ENCODE data around the gene CIAO2A. TPM values are rescaled to one million over a fixed set of nuclear protein-coding genes. Genes with fewer than 3 reads are reported as not detected.

Gene CIAO2A
- total RNA-seq, 4 donors from 2014 or later = 40.3 to 162 (median 55.5) TPM

DNA sequence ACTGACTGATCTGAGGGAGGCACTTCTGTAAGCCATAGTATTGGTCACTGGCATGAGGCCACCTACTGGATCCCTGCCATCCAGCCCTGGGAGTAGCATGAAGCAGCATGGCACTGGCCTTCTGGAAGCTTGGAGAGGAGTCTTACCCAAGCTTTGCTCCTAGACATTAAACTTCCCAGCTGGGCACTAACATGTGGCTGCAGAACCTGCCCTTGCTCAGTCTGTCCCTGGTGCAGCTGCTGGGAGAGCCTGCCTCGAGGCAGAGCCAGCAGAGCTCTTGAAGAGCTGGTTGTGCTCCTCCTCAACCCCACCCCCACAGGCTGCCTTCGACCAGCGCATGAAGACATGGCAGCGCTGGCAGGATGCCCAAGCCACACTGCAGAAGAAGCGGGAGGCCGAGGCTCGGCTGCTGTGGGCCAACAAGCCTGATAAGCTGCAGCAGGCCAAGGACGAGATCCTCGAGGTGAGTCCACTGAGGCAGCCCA, 40.7 kb upstream of the CIAO2A start:
- TF ChIP-seq, protein P1, sequence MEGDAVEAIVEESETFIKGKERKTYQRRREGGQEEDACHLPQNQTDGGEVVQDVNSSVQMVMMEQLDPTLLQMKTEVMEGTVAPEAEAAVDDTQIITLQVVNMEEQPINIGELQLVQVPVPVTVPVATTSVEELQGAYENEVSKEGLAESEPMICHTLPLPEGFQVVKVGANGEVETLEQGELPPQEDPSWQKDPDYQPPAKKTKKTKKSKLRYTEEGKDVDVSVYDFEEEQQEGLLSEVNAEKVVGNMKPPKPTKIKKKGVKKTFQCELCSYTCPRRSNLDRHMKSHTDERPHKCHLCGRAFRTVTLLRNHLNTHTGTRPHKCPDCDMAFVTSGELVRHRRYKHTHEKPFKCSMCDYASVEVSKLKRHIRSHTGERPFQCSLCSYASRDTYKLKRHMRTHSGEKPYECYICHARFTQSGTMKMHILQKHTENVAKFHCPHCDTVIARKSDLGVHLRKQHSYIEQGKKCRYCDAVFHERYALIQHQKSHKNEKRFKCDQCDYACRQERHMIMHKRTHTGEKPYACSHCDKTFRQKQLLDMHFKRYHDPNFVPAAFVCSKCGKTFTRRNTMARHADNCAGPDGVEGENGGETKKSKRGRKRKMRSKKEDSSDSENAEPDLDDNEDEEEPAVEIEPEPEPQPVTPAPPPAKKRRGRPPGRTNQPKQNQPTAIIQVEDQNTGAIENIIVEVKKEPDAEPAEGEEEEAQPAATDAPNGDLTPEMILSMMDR (IDR thresholded peaks at IDR 0.05; ENCODE audit: low read depth) = no peak

DNA sequence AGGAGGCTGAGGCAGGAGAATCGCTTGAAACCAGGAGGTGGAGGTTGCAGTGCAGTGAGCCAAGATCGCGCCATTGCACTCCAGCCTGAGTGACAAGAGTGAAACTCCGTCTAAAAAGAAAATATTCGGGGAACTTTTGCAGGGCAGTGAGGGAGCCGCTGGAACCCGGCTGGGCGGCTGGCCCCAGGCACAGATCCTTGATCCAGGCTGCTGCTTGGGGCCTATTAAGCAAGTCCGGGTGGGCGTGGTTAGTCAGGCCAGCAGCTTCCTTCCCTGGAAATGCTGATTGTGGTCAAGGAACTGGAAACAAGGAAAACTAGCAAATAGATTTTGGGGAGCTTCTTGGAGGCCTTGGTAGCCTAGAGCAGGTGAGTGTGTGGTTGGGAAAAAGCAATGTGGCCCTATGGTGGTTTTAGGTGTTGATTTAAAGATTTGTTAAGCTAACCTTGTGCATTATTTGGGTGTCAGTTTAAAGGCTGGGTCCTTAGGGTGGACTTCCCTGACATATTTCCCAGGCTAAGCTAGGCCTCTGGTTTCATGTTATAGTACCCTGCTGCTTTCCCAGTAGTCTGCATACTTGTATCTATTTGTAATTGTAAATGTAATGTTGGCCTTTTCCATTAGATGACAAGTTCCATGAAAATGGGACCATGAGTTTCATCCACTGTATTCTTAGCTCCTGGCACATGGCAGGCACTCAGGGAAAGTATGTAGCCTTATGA, 40.1 kb upstream of the CIAO2A start:
- TF ChIP-seq, protein P1 (IDR thresholded peaks at IDR 0.05; ENCODE audit: low read depth) = no peak

DNA sequence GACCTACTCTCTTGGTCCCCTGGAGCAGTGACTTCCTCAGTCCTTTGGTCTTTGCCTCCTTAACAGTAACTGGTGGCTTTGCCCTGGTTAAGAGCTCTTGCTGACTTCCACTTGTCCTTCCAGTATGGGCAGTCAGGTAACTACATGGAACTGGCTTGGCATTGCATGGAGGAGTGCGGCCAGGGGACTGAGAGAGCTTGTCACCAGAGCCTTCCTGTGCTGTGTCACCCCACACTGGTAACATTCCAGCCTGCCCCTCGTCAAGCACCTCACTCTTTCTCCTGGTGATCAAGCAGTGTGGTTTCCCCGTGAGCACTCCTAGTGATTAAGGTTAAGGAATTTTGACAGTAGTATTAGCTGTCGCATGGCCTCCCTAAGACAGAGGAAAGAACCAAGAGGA, 38.6 kb upstream of the CIAO2A start:
- TF ChIP-seq, protein P1 (IDR thresholded peaks at IDR 0.05; ENCODE audit: low read depth) = no peak

DNA sequence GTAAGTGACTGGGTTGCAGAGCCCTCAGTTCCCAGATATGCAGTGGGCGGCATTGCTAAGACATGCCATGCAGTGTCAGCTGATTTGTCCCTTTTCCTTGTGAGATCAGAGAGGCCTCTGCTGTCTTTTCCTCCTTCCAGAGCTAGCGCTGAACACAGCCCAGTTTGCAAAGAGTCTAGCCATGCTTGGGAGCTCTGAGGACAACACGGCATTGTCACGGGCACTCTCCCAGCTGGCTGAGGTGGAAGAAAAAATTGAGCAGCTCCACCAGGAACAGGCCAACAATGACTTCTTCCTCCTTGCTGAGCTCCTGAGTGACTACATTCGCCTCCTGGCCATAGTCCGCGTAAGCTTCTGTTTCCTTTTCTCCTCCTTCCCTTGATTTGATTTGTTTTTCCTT, 37.9 kb upstream of the CIAO2A start:
- TF ChIP-seq, protein P1 (IDR thresholded peaks at IDR 0.05; ENCODE audit: low read depth) = no peak

DNA sequence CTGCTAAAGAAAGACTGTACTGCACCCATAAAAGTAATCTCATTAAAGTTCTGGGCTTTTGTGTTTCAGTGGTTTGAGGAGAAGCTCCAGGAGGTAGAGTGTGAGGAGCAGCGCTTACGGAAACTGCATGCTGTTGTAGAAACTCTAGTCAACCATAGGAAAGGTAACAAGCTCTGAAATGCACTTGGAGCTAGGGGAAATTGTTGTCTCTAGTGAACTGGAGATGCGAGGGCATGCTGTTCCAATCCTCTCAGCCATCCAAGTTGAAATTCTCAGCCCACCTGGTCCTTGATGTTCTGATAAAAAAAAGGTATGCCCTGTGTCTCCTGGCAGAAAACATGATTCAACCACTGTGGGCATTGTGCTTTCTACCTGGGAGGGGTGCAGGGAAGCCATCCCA, 36.5 kb upstream of the CIAO2A start:
- TF ChIP-seq, protein P1 (IDR thresholded peaks at IDR 0.05; ENCODE audit: low read depth) = no peak

DNA sequence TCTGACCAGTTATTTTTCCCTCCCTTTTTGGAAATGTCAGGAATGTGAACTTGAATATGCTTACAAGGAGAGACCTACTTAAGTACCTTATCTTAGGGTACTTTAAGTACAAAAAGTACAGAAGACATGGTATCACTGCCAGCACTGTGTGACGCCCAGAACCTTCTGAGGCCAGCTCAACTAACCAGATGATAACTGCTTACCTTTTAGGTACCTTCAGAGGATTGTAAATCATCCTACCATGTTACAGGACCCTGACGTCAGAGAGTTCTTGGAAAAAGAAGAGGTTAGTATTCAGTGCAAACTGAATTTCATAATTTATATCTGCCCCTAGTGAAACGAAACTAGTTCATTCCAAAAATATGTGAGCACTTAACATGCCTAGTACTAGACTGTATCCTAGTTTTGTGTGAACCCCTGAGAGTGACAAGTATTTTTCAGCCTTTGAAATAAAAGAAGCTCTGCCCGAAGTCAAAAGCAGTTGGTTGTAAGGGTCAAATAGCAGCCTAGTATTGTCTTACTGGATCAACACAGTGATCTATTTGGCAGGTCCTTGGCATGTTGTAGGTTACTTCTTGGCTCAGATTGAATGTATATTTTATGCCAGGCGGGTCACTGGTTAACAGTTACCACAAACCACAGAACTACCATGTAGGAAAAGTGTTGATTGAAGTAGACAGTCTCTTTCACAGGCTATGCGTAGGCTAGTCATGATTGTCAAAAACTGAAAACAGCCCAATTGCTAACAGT, 34.1 kb upstream of the CIAO2A start:
- TF ChIP-seq, protein P1 (IDR thresholded peaks at IDR 0.05; ENCODE audit: low read depth) = no peak

DNA sequence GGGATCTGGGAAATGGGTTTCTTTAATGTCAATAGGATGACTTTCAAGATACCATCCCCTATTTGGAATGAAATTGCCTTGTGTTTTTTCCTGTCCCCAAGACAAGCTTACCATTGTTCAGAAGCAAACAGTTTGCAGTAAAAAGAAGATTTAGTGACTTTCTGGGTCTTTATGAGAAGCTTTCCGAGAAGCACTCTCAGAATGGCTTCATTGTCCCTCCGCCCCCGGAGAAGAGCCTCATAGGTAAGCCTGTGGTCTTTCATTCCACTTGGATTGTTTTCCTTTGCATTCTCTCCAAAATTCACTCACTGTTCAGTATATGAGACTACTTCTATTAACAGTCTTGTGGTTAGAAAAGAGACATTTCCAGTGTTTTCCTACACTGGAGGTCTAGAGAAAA, 32.3 kb upstream of the CIAO2A start:
- TF ChIP-seq, protein P1 (IDR thresholded peaks at IDR 0.05; ENCODE audit: low read depth) = no peak

Measured in subcutaneous adipose tissue (tissue), 4 donors.